Stomach (tissue), 4 donors: ENCODE data around the gene NUTF2.

ENCODE experiments used
- EP300 ChIP-seq: sonication (generic); formaldehyde crosslinking; IDR thresholded peaks from one replicate; pipeline ENCODE4 v1.6.1; 2017; ENCODE audit warnings: antibody characterized with exemption
- POLR2AphosphoS5 ChIP-seq, 3 donors: sonication (generic); formaldehyde crosslinking; IDR thresholded peaks; one replicate each; pipeline ENCODE4 v1.6.1; 2016; ENCODE audit warnings: antibody characterized with exemption in 3 of 3
- TF ChIP-seq, protein P1 (sequence below), 7 experiments: fragments of 450-650 bp in 4 of 7; fragments of 200-600 bp in 3 of 7; sonication (generic) in 3 of 7; IDR thresholded peaks; one replicate each; pipeline ENCODE4 v1.5.1; 2016 to 2019; ENCODE audit warnings: antibody characterized with exemption in 7 of 7, control low read depth in 2 of 7, mild to moderate bottlenecking in 1 of 7

- no peak for TF ChIP-seq POLR2AphosphoS5 (IDR thresholded peaks at IDR 0.05)
- TF ChIP-seq EP300: no peak
- TF ChIP-seq, protein P1, sequence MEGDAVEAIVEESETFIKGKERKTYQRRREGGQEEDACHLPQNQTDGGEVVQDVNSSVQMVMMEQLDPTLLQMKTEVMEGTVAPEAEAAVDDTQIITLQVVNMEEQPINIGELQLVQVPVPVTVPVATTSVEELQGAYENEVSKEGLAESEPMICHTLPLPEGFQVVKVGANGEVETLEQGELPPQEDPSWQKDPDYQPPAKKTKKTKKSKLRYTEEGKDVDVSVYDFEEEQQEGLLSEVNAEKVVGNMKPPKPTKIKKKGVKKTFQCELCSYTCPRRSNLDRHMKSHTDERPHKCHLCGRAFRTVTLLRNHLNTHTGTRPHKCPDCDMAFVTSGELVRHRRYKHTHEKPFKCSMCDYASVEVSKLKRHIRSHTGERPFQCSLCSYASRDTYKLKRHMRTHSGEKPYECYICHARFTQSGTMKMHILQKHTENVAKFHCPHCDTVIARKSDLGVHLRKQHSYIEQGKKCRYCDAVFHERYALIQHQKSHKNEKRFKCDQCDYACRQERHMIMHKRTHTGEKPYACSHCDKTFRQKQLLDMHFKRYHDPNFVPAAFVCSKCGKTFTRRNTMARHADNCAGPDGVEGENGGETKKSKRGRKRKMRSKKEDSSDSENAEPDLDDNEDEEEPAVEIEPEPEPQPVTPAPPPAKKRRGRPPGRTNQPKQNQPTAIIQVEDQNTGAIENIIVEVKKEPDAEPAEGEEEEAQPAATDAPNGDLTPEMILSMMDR (IDR thresholded peaks at IDR 0.05): no peak
These were observed 11.8 kb downstream of the NUTF2 start for GRCh38 chr16:67858500-67858899.
